ENCODE measurements around the gene HIC1. TPM values are rescaled to one million over a fixed set of nuclear protein-coding genes. Genes with fewer than 3 reads are reported as not detected.

HIC1 gene
- total RNA-seq, 1 experiment from 2014 or later, result 0.08 TPM

DNA sequence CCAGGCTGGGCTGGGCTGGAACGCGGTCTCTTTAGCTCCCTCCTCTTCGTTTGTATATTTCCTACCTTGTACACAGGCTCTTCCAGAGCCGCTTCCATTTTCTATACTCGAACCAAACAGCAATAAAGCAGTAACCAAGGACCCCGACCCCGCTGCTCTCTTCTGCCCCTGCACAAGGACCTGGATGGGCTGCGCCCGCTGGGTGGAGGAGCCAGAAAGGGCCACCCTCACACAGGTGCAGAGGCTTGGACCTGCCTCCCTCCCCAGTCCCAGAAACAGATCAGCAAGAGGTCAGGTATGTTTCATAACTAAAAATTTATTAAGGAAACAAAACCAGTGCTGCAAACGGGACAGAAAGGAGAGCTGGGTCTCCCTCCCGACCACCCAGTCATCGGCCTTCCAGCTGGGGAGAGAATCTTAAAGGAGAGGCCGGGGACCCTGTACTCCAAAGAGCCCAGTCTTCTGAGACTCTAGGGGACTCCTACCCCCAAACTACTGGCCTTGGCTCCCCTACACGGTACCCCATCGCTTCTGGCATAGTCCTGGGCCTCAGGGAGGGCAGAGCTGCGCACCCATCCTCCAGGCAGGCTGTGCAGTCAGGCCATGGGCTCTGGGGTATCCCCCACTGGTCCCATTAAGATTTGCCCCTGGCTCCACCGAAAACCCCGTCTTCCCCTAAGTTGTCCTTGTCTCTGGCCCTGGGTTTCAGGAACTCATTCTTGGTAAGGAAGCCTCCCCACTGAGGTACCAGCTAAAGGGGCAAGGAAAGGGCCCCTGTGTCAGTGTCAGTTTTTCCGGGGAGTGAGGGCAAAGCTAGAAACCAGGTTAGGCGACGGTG, 4.9 kb downstream of the HIC1 start:
- no peak for DNase-seq (ENCODE audit: low spot score)

- DNase-seq (ENCODE audit: low spot score), result no peak
Measured at GRCh38 chr17:2060385-2060658, 5.4 kb downstream of the HIC1 start.

- DNase-seq (ENCODE audit: low spot score), result no peak
Measured at GRCh38 chr17:2060681-2061440, 6.0 kb downstream of the HIC1 start.

DNA sequence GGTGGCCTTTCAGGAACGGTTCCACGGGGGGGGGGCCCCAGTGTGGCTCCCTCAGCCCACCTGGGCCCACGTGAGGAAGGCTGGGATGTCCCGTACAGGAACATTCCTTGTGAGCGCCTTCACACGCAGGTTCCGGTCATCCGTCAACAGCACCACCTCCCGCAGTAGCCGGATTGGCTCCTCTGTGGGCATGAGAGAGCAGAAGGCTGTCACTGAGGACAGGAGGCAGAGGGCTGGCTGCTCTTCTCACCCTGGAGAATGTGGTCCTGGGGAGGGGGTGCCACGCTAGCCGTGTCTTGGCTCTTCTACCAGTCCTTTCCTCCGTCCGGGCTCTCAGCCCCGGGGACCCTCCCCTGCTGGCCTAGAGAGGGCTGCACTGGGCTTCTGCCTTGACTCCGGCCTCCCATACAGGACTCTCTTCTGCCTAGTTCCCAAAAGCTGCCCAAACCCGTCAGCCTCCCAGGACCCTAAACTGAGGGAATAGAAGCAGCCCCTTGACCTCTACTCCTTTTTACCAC, 6.6 kb downstream of the HIC1 start:
- DNase-seq (ENCODE audit: low spot score), result no peak

- DNase-seq (ENCODE audit: low spot score), result no peak
Measured at GRCh38 chr17:2062571-2063183, 7.8 kb downstream of the HIC1 start.

DNA sequence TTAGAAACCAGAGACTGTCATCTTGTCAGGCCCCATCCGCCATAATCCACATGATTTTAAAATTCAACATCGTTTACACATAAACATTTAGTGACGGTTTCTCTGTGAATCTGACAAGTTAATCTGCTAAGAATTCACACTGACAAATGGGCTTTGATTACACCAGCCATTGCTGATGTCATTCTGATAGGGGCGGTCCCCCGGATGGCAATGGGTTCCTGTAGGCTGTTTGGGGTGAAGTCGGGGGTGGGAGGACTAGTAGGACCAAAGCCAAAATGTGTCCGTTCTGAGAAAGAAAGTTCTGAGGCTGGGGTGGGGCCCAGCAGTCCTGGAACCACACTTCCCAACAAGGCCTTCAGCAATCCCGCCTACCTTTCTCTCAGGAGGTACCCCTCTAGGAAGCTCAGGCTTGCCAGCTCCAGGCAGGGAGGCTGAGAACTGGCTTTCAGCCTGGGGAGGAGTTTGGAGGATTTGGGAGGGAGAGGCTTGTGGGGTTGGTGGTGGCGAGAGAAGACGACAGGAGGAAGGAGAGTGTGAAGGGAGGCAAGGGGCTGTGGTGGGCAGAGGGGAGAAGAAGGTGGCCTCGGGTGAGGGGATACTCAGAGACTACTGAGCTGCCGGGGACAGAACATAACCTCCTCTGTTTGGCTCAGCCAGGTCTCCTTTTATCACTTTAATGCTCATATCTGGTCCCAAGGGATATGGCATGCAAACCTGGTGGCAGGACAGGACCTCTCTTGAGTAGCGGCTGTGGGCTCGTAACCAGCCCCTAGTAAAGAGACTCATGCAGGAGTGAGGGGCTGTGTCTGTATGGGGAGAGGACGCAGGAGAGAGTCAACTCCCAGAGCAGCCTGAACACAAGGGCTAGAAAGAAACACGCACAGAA, 8.6 kb downstream of the HIC1 start:
- DNase-seq (ENCODE audit: low spot score), result no peak

- DNase-seq (ENCODE audit: low spot score), result no peak
Measured at GRCh38 chr17:2064147-2064489, 9.2 kb downstream of the HIC1 start.

DNA sequence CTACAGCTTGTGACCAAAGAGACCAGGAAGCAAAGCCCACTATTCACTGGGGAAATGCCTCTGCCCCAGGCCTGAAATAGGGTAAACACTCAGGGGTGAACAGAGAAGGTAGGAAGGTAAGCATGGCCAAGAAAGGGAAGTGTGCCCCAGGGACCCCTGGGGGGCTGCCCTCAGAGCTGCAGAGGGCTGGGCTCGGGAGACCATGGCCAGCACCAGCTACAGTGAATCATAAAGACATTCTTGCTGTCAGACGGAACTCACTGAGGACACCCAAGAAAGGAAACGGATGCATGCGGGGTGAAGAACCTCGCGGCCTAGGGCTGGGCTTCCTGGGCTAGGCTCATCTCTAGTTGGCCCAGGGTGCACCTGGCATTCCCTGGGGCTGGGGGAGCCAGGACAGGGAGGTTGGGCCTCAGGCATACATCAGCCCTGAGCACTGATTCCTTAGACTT, 9.6 kb downstream of the HIC1 start:
- DNase-seq (ENCODE audit: low spot score), result no peak

DNA sequence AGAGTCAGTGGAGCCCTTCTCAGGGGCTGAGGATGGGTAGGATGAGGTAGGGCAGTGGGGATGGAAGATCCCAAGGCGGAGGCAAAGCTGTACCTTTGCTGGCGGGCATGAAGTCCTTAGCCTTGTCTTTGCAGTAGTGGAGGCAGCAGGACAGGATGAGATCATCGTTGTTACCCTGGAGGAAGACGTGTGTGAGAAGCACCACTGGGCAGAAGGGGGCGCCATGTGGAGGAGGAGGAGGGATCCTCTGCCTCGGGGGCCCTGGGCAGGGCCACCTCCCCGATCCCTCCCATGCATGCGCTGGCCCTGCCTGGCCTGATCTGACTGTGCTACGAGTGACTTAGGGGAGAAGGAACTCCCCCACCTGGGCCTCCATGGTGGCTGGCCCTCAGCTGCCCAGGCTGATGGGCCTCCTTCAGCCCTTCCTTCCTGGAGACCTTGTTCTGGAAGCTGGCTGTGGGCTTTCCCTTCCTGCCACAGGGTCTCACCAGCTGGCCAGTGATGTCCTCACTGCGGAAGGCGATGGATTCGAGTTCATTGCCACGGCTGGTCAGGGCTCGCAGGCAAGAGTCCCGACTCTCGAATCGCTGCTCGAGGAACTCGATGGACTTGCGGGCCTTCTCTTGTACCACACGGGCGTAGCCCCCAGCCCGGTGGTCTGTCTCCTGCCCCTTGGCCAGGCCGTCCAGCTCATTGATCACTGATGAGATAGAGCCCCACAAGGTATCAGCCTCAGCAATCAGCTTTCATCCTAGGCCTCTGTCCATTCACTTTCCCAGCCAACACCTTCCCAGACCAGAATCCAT, 10.3 kb downstream of the HIC1 start:
- peak; percentile 37 for DNase-seq (ENCODE audit: low spot score)

DNA sequence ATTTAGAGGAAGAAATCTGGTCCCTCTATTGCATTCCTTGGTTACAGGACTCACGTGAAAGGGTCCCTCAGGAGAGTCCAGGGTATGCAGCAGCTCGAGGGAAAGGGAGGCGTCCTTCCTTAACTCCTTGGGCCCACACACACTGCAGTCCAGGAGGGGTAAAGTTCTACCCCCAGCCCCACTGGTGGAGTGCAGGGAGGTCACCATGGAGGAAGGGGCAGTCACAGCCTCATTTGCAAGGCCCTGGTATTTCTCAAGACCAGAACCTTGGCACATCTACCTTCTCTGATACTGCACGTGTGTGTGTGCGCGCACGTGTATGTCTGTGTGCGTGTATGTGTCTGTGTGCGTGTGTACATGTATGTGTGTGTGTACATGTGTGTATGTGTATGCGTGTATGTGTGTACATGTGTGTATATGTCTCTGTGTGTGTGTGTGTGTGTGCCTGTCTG, 11.1 kb downstream of the HIC1 start:
- DNase-seq (ENCODE audit: low spot score), result no peak

GRCh38 chr17:2067048-2067561, 12.2 kb downstream of the HIC1 start:
- DNase-seq (ENCODE audit: low spot score), result no peak

- peak; percentile 56 for DNase-seq (ENCODE audit: low spot score)
Measured at GRCh38 chr17:2067608-2068024, 12.7 kb downstream of the HIC1 start.

GRCh38 chr17:2068031-2068518, 13.2 kb downstream of the HIC1 start:
- DNase-seq (ENCODE audit: low spot score), result peak; percentile 38

DNA sequence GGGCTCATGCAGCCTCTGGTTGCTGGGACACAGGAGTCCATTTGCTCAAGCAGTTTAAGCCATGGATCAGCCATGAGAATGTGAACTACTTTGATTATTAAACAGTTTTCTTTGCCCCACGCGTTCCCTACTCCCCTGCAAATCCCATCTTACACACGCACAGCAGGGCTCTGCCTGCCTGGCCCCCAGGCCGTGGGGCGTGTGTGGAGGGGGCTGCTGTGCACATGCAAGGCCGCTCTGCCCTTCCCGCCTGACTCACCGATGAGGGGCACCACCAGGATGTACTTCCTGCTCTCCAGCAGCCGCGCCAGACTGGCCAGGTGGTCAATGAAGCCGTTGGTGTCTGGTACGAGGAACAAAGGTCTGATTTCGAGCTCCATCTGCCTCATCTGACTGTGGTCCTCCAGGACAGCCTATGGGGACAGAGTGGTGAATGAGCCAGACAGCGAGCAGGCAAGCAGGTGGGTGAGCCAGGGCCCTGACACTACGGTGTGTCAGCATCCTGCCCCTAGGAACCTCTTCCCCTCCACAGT, 13.7 kb downstream of the HIC1 start:
- no peak for DNase-seq (ENCODE audit: low spot score)

DNA sequence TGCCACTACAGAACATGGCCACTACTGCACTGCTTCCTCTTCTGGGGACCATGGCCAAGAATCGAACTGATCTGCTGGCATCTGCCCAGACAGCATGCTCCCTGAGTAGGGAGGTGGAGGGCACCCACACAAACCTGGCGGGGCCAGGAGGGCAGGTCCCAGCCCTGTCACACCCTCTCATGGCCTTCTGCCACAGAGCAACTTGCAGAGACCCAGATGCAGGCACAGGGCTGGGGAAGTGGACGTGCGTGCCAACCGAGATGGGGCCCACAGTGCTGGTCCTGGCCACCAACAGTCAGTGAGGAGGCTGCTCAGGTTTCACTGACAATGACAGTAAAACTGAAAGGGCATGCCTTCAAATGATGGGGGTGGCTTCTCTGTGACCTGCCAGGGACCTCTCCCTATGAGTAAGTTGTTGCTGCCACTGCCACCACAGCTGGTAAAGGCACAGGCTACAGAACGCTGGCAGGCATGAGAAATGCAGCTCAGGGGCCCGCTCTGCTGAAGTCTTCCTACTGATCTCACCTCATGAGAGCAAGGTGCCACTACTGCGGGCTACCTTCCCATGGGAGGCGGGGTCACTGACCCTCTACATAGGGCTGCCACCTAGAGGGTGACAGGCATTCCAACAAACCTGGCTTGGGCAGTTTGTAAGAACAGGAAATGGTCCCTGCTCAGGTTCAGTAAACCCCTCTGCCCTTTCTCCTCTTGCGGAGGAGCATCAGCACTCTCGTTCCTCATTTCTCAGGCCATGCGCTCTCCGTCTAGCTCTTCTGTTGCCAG, 15.5 kb downstream of the HIC1 start:
- DNase-seq (ENCODE audit: low spot score), result peak; percentile 58

DNA sequence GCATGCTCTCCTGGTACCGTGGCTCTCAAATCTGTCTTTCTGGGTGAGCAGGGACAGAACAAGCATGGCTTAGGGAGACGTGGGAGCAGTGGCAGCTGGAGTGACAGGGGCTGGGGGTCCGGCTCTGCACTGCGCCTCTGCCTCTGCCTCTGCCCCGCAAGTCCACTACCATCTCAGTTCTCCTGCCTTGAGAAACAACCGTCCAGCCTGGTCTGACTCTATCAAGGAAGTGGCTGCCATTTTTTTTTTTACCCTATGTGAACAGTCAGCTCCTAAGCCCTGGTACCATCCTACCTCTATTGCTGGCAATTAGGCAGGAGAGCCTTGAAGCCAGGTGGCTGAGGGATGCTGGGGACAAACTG, 16.1 kb downstream of the HIC1 start:
- DNase-seq (ENCODE audit: low spot score), result no peak

GRCh38 chr17:2071455-2072281, 16.8 kb downstream of the HIC1 start:
- no peak for DNase-seq (ENCODE audit: low spot score)

DNA sequence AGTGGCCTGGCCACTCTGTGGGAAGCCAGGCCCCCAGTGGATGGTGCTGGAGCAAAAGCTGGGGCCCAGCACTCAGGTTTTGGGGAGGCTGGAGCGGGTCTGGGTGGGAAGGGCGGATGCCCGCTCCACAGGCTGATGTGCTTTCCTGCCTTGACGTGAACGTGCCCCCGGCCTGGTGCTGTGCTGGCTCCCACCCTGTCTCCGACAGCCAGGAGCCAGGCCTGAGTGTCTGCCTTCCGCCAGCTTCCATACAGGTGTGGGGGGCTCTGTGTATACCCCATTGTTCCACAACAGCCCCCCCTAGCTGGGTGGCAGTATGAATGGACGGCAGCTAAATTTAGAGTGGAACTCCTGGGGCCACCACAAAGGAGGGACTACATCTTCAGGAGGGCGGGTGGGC, 20.0 kb downstream of the HIC1 start:
- DNase-seq (ENCODE audit: low spot score), result no peak

All from H4 (cell line).